HepG2 (cell line): ENCODE measurements around the gene ESRRB. TPM values are rescaled to one million over a fixed set of nuclear protein-coding genes. Genes with fewer than 3 reads are reported as not detected.

ENCODE experiments used
- AKAP8 ChIP-seq: sonication (generic); formaldehyde crosslinking; IDR thresholded peaks from 2 replicates; pipeline ENCODE4 v1.5.1; 2020; ENCODE audit warnings: mild to moderate bottlenecking, missing genetic modification reagents
- EEA1 ChIP-seq: sonication (generic); formaldehyde crosslinking; IDR thresholded peaks from 2 replicates; pipeline ENCODE4 v1.5.1; 2020; ENCODE audit warnings: mild to moderate bottlenecking, missing genetic modification reagents, borderline replicate concordance
- HNF4G ChIP-seq, 2 experiments: sonication (generic) in 1 of 2; formaldehyde crosslinking in 1 of 2; IDR thresholded peaks; 2 replicates each; pipeline versions ENCODE4 v1.4.0 to v1.6.1; 2011 to 2020; ENCODE audit warnings: borderline replicate concordance in 2 of 2, low read depth in 2 of 2, mild to moderate bottlenecking in 2 of 2, low read length in 1 of 2, missing genetic modification reagents in 1 of 2, moderate library complexity in 1 of 2
- KDM6A ChIP-seq: IDR thresholded peaks from 2 replicates; pipeline ENCODE4 v1.6.1; 2016; ENCODE audit warnings: low read depth
- MAFF ChIP-seq: IDR thresholded peaks from 2 replicates; pipeline ENCODE4 v1.6.1; 2011; ENCODE audit warnings: low read depth, low read length, improper control_type of control experiment
- NPAS2 ChIP-seq: sonication (generic); formaldehyde crosslinking; IDR thresholded peaks from 2 replicates; pipeline ENCODE4 v1.8.0; 2022; ENCODE audit warnings: mild to moderate bottlenecking, missing genetic modification reagents, borderline replicate concordance
- PHB2 ChIP-seq: fragments of 450-650 bp; IDR thresholded peaks from 2 replicates; pipeline ENCODE4 v1.6.1; 2018; ENCODE audit not compliant: partially characterized antibody
- POLR2AphosphoS5 ChIP-seq: IDR thresholded peaks from 2 replicates; pipeline ENCODE4 v1.6.1; 2012; ENCODE audit warnings: low read depth, low read length
- SIN3A ChIP-seq: IDR thresholded peaks from 2 replicates; pipeline ENCODE4 v1.6.1; 2011; ENCODE audit warnings: low read depth, mild to moderate bottlenecking, control low read depth, low read length, borderline replicate concordance
- TBL1XR1 ChIP-seq: fragments of 150-350 bp; IDR thresholded peaks from 2 replicates; pipeline ENCODE4 v1.6.1; 2014; ENCODE audit warnings: borderline replicate concordance, low read length; ENCODE audit not compliant: partially characterized antibody
- TCF7L2 ChIP-seq: IDR thresholded peaks from 2 replicates; pipeline ENCODE4 v1.6.1; 2011; ENCODE audit warnings: mild to moderate bottlenecking, low read depth, low read length, moderate library complexity
- THAP9 ChIP-seq: sonication (generic); formaldehyde crosslinking; IDR thresholded peaks from 2 replicates; pipeline ENCODE4; 2020; ENCODE audit warnings: missing genetic modification reagents, mild to moderate bottlenecking, borderline replicate concordance
- U2AF1 ChIP-seq: fragments of 200-400 bp; formaldehyde crosslinking; optimal IDR thresholded peaks from 2 replicates; pipeline ENCODE3; 2017; ENCODE audit warnings: mild to moderate bottlenecking, low read depth, low read length
- ZBTB8A ChIP-seq: sonication (generic); formaldehyde crosslinking; IDR thresholded peaks from 2 replicates; pipeline ENCODE4 v1.4.0; 2020; ENCODE audit warnings: mild to moderate bottlenecking, low read depth, missing genetic modification reagents, borderline replicate concordance
- ZNF280B ChIP-seq: sonication (generic); formaldehyde crosslinking; IDR thresholded peaks from 2 replicates; pipeline ENCODE4 v1.5.0; 2020; ENCODE audit warnings: missing genetic modification reagents, mild to moderate bottlenecking, borderline replicate concordance
- ZNF552 ChIP-seq: sonication (generic); formaldehyde crosslinking; IDR thresholded peaks from 2 replicates; pipeline ENCODE4 v1.9.0; 2022; ENCODE audit warnings: missing genetic modification reagents, mild to moderate bottlenecking, borderline replicate concordance
- ZNF557 ChIP-seq: sonication (generic); formaldehyde crosslinking; IDR thresholded peaks from 2 replicates; pipeline ENCODE4 v1.4.0; 2020; ENCODE audit warnings: missing genetic modification reagents
- ZNF724P ChIP-seq: sonication (generic); formaldehyde crosslinking; IDR thresholded peaks from 2 replicates; pipeline ENCODE4 v1.8.0; 2022; ENCODE audit warnings: missing genetic modification reagents, borderline replicate concordance
- polyA plus RNA-seq, 8 experiments: library from polyadenylated mRNA; depleted of rRNA in 3 of 8; stranded (reverse) in 7 of 8; unstranded in 1 of 8; fragments of >200 nt; fragmentation: Illumina TruSeq in 4 of 8; extraction: Trizol in 4 of 8; gene quantifications; 2 replicates each; pipeline versions ENCODE4 v1.2.1 to v1.2.3, GENCODE V29; 2011 to 2016; ENCODE audit warnings: low read depth in 4 of 8, missing spikeins in 1 of 8, mixed read lengths in 1 of 8; ENCODE audit not compliant: insufficient read depth in 1 of 8
- total RNA-seq, 5 experiments: library from RNA; depleted of rRNA; stranded (reverse); fragments of >200 nt; fragmentation: Illumina TruSeq; extraction: Trizol; gene quantifications; 2 replicates each; pipeline ENCODE4 v1.2.3, GENCODE V29; 2016; ENCODE audit warnings: low read depth in 1 of 5
- TF ChIP-seq, protein P1 (sequence below): sonication (generic); formaldehyde crosslinking; conservative IDR thresholded peaks from 2 replicates; pipeline ENCODE4 v1.4.0; 2020; ENCODE audit warnings: missing genetic modification reagents
- TF ChIP-seq, protein P2 (sequence below): sonication (generic); formaldehyde crosslinking; IDR thresholded peaks from 2 replicates; pipeline ENCODE4 v1.4.0; 2020; ENCODE audit warnings: mild to moderate bottlenecking, missing genetic modification reagents

The ESRRB gene
- total and polyA plus RNA-seq, 2 of the 13 experiments (the other 11 are each of a cell fraction or from before 2014, with no cell fraction given): 0.04 to 0.33 TPM

GRCh38 chr14:76352639-76353281 is 23.2 kb upstream of the ESRRB start (continued):
- TF ChIP-seq, protein P1, sequence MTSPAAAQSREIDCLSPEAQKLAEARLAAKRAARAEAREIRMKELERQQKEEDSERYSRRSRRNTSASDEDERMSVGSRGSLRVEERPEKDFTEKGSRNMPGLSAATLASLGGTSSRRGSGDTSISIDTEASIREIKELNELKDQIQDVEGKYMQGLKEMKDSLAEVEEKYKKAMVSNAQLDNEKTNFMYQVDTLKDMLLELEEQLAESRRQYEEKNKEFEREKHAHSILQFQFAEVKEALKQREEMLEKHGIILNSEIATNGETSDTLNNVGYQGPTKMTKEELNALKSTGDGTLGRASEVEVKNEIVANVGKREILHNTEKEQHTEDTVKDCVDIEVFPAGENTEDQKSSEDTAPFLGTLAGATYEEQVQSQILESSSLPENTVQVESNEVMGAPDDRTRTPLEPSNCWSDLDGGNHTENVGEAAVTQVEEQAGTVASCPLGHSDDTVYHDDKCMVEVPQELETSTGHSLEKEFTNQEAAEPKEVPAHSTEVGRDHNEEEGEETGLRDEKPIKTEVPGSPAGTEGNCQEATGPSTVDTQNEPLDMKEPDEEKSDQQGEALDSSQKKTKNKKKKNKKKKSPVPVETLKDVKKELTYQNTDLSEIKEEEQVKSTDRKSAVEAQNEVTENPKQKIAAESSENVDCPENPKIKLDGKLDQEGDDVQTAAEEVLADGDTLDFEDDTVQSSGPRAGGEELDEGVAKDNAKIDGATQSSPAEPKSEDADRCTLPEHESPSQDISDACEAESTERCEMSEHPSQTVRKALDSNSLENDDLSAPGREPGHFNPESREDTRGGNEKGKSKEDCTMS (CRISPR knock-in tag): no peak
- TF ChIP-seq SIN3A (no peak), TCF7L2 (no peak), U2AF1 (no peak), HNF4G (IDR thresholded peaks at IDR 0.05; ENCODE audit: borderline replicate concordance, low read depth, low read length) (peak; percentile 63; the same call in 1 of the 2 replicates), HNF4G (CRISPR knock-in tag; IDR thresholded peaks at IDR 0.05; ENCODE audit: borderline replicate concordance, low read depth) (peak; percentile 39; the same call in 1 of the 2 replicates), ZNF280B (peak; percentile 21; the same call in 1 of the 2 replicates), NPAS2 (CRISPR knock-in tag) (no peak), PHB2 (no peak), ZNF557 (CRISPR knock-in tag) (no peak), EEA1 (CRISPR knock-in tag) (no peak), ZBTB8A (CRISPR knock-in tag) (no peak), ZNF552 (CRISPR knock-in tag) (no peak), MAFF (no peak), ZNF724P (CRISPR knock-in tag) (no peak), AKAP8 (CRISPR knock-in tag) (no peak), POLR2AphosphoS5 (no peak), THAP9 (CRISPR knock-in tag) (0 out of 2 replicates have a peak, but pooled peaks have one; percentile 34), TBL1XR1 (no peak), KDM6A (CRISPR knock-in tag) (no peak)
- TF ChIP-seq, protein P2, sequence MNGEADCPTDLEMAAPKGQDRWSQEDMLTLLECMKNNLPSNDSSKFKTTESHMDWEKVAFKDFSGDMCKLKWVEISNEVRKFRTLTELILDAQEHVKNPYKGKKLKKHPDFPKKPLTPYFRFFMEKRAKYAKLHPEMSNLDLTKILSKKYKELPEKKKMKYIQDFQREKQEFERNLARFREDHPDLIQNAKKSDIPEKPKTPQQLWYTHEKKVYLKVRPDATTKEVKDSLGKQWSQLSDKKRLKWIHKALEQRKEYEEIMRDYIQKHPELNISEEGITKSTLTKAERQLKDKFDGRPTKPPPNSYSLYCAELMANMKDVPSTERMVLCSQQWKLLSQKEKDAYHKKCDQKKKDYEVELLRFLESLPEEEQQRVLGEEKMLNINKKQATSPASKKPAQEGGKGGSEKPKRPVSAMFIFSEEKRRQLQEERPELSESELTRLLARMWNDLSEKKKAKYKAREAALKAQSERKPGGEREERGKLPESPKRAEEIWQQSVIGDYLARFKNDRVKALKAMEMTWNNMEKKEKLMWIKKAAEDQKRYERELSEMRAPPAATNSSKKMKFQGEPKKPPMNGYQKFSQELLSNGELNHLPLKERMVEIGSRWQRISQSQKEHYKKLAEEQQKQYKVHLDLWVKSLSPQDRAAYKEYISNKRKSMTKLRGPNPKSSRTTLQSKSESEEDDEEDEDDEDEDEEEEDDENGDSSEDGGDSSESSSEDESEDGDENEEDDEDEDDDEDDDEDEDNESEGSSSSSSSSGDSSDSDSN (CRISPR knock-in tag): peak; percentile 73
